ENCODE measurements around the gene LSM14B. TPM values are rescaled to one million over a fixed set of nuclear protein-coding genes. Genes with fewer than 3 reads are reported as not detected.
A peak's percentile ranks its signal among the peaks of the same experiment; 100 is the strongest.

LSM14B gene
- total and polyA plus RNA-seq, 7 donors = 26.4 to 67.0 (median 54.2) TPM

GRCh38 chr20:62158088-62158400 lies 35.8 kb downstream of the LSM14B start:
- Histone ChIP-seq H3K36me3 (ENCODE audit: insufficient read depth in 1 of 2, low read depth in 1 of 2) (peaks cover 0 to 36% of the 10 kb centered on the region in 2 donors), H3K4me3 (no peak overlapping the region), H3K27ac (no peak overlapping the region), H3K27me3 (ENCODE audit: insufficient read depth in 3 of 3, low read length in 2 of 3) (no peaks in the 10 kb centered on the region), H3K9me3 (no peaks in the 10 kb centered on the region), H3K4me1 (peaks cover 8% of the 10 kb centered on the region)
- DNase-seq (no peak), ATAC-seq (no peak)
- WGBS, 3 donors = 96 to 97% (median 97%) methylated on average over 12 of the region's 12 CpGs
- TF ChIP-seq CTCF (IDR thresholded peaks at IDR 0.05) = no peak
- intact Hi-C loops (cut with DNase I) = no loop called here

GRCh38 chr20:62158541-62158940 lies 36.3 kb downstream of the LSM14B start:
- intact Hi-C loops (cut with DNase I) = no loop called here
- Histone ChIP-seq H3K36me3 (ENCODE audit: insufficient read depth in 1 of 2, low read depth in 1 of 2) (peaks cover 3 to 41% of the 10 kb centered on the region in 2 donors), H3K9me3 (no peaks in the 10 kb centered on the region), H3K4me3 (no peak overlapping the region), H3K27me3 (ENCODE audit: insufficient read depth in 3 of 3, low read length in 2 of 3) (no peaks in the 10 kb centered on the region), H3K4me1 (peaks cover 8% of the 10 kb centered on the region), H3K27ac (no peak overlapping the region)
- 91 to 92% (median 92%) methylated on average over 22 of the region's 22 CpGs for WGBS, 3 donors
- ATAC-seq = no peak
- no peak for DNase-seq
- no peak for TF ChIP-seq CTCF (IDR thresholded peaks at IDR 0.05)

- TF ChIP-seq CTCF (IDR thresholded peaks at IDR 0.05) = no peak
- Histone ChIP-seq H3K27ac (peak overlapping the region; percentile 13), H3K27me3 (ENCODE audit: insufficient read depth in 3 of 3, low read length in 2 of 3) (no peaks in the 10 kb centered on the region), H3K9me3 (no peaks in the 10 kb centered on the region), H3K4me3 (no peak overlapping the region), H3K4me1 (peaks cover 8% of the 10 kb centered on the region), H3K36me3 (ENCODE audit: insufficient read depth in 1 of 2, low read depth in 1 of 2) (peaks cover 3 to 46% of the 10 kb centered on the region in 2 donors)
- 80 to 84% (median 83%) methylated on average over 11 of the region's 11 CpGs for WGBS, 3 donors
- intact Hi-C loops (cut with DNase I) = no loop called here
- no peak for ATAC-seq
- no peak for DNase-seq
These were observed 36.8 kb downstream of the LSM14B start for GRCh38 chr20:62159052-62159451.

- no peaks in the 10 kb centered on the region for H3K9me3 ChIP-seq
- no peaks in the 10 kb centered on the region for H3K27me3 ChIP-seq (ENCODE audit: insufficient read depth in 3 of 3, low read length in 2 of 3)
- ATAC-seq (peak; percentile 69 to 82 (median 78)), DNase-seq (no peak)
- intact Hi-C loops (cut with DNase I) = no loop called here
- H3K36me3 ChIP-seq (ENCODE audit: insufficient read depth in 1 of 2, low read depth in 1 of 2) = peaks cover 3 to 46% of the 10 kb centered on the region in 2 donors
- 59 to 88% (median 60%) methylated on average over 14 of the region's 14 CpGs for WGBS, 3 donors
- peaks cover 8% of the 10 kb centered on the region for H3K4me1 ChIP-seq
- H3K27ac ChIP-seq = peak overlapping the region; percentile 13
- no peak for TF ChIP-seq CTCF (IDR thresholded peaks at IDR 0.05)
- no peak overlapping the region for H3K4me3 ChIP-seq
These were observed 37.6 kb downstream of the LSM14B start for GRCh38 chr20:62159839-62160238.

GRCh38 chr20:62160253-62160652 lies 38.0 kb downstream of the LSM14B start:
- peaks cover 5 to 49% of the 10 kb centered on the region in 2 donors for H3K36me3 ChIP-seq (ENCODE audit: insufficient read depth in 1 of 2, low read depth in 1 of 2)
- ATAC-seq (no peak), DNase-seq (no peak)
- no peak overlapping the region for H3K4me3 ChIP-seq
- intact Hi-C loops (cut with DNase I) = no loop called here
- 95% methylated on average over 9 of the region's 9 CpGs for WGBS, 3 donors
- TF ChIP-seq CTCF (IDR thresholded peaks at IDR 0.05) = no peak
- H3K27me3 ChIP-seq (ENCODE audit: insufficient read depth in 3 of 3, low read length in 2 of 3) = no peaks in the 10 kb centered on the region
- no peak overlapping the region for H3K27ac ChIP-seq
- H3K4me1 ChIP-seq = peaks cover 8% of the 10 kb centered on the region
- no peaks in the 10 kb centered on the region for H3K9me3 ChIP-seq
